ENCODE measurements around the gene IQSEC2.

Gene IQSEC2

GRCh38 chrX:53272808-53273337 is 8.5 kb downstream of the IQSEC2 start:
- no peak for DNase-seq (ENCODE audit: low read depth in 4 of 4, low spot score in 1 of 4)

- no peak for DNase-seq (ENCODE audit: low read depth in 4 of 4, low spot score in 1 of 4)
Observed at GRCh38 chrX:53269536-53270107, 11.8 kb downstream of the IQSEC2 start.

GRCh38 chrX:53268173-53268572 is 13.2 kb downstream of the IQSEC2 start:
- DNase-seq (ENCODE audit: low read depth in 4 of 4, low spot score in 1 of 4) = no peak

GRCh38 chrX:53266914-53267313 is 14.5 kb downstream of the IQSEC2 start:
- DNase-seq (ENCODE audit: low read depth in 4 of 4, low spot score in 1 of 4) = no peak

- DNase-seq (ENCODE audit: low read depth in 4 of 4, low spot score in 1 of 4) = no peak
Observed at GRCh38 chrX:53265771-53266574, 15.4 kb downstream of the IQSEC2 start.

GRCh38 chrX:53263597-53264094 is 17.7 kb downstream of the IQSEC2 start:
- DNase-seq (ENCODE audit: low read depth in 4 of 4, low spot score in 1 of 4) = peak in 1 of 4 experiments; percentile 17

- DNase-seq (ENCODE audit: low read depth in 4 of 4, low spot score in 1 of 4) = no peak
Observed at GRCh38 chrX:53262918-53263394, 18.4 kb downstream of the IQSEC2 start.

- no peak for DNase-seq (ENCODE audit: low read depth in 4 of 4, low spot score in 1 of 4)
Observed at GRCh38 chrX:53262189-53262917, 19.0 kb downstream of the IQSEC2 start.

- no peak for DNase-seq (ENCODE audit: low read depth in 4 of 4, low spot score in 1 of 4)
Observed at GRCh38 chrX:53261355-53261972, 19.9 kb downstream of the IQSEC2 start.

- DNase-seq (ENCODE audit: low read depth in 4 of 4, low spot score in 1 of 4) = no peak
Observed at GRCh38 chrX:53260836-53261235, 20.5 kb downstream of the IQSEC2 start.

GRCh38 chrX:53257670-53258423 is 23.5 kb downstream of the IQSEC2 start:
- no peak for DNase-seq (ENCODE audit: low read depth in 4 of 4, low spot score in 1 of 4)

GRCh38 chrX:53257166-53257565 is 24.2 kb downstream of the IQSEC2 start:
- no peak for DNase-seq (ENCODE audit: low read depth in 4 of 4, low spot score in 1 of 4)

- no peak for DNase-seq (ENCODE audit: low read depth in 4 of 4, low spot score in 1 of 4)
Observed at GRCh38 chrX:53256446-53257041, 24.8 kb downstream of the IQSEC2 start.

GRCh38 chrX:53255738-53256191 is 25.6 kb downstream of the IQSEC2 start:
- DNase-seq (ENCODE audit: low read depth in 4 of 4, low spot score in 1 of 4) = no peak

GRCh38 chrX:53254570-53255461 is 26.6 kb downstream of the IQSEC2 start:
- DNase-seq (ENCODE audit: low read depth in 4 of 4, low spot score in 1 of 4) = no peak

- DNase-seq (ENCODE audit: low read depth in 4 of 4, low spot score in 1 of 4) = no peak
Observed at GRCh38 chrX:53253293-53254020, 27.9 kb downstream of the IQSEC2 start.

- no peak for DNase-seq (ENCODE audit: low read depth in 4 of 4, low spot score in 1 of 4)
Observed at GRCh38 chrX:53251307-53251706, 30.1 kb downstream of the IQSEC2 start.

GRCh38 chrX:53250556-53250955 is 30.8 kb downstream of the IQSEC2 start:
- no peak for DNase-seq (ENCODE audit: low read depth in 4 of 4, low spot score in 1 of 4)
